NCI-H1105 (cell line): ENCODE data around the gene HSH2D.
"Not testable (repeated sequence)": the region's sequence is repeated elsewhere in the genome, so short reads cannot be mapped to it uniquely, and the experiment has no call there.

Source experiments
- DNase-seq: peaks from one replicate; lab custom pipeline; 2025; lab: John Stamatoyannopoulos, UW

The HSH2D gene, protein sequence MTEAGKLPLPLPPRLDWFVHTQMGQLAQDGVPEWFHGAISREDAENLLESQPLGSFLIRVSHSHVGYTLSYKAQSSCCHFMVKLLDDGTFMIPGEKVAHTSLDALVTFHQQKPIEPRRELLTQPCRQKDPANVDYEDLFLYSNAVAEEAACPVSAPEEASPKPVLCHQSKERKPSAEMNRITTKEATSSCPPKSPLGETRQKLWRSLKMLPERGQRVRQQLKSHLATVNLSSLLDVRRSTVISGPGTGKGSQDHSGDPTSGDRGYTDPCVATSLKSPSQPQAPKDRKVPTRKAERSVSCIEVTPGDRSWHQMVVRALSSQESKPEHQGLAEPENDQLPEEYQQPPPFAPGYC

GRCh38 chr19:16143399-16144215 is at the start of gene HSH2D:
Gene HSH2D, plus strand, starts transcription at chr19:16143685. Its CDS starts 5,066 bp downstream, at chr19:16148751.
- no peak for DNase-seq

DNA sequence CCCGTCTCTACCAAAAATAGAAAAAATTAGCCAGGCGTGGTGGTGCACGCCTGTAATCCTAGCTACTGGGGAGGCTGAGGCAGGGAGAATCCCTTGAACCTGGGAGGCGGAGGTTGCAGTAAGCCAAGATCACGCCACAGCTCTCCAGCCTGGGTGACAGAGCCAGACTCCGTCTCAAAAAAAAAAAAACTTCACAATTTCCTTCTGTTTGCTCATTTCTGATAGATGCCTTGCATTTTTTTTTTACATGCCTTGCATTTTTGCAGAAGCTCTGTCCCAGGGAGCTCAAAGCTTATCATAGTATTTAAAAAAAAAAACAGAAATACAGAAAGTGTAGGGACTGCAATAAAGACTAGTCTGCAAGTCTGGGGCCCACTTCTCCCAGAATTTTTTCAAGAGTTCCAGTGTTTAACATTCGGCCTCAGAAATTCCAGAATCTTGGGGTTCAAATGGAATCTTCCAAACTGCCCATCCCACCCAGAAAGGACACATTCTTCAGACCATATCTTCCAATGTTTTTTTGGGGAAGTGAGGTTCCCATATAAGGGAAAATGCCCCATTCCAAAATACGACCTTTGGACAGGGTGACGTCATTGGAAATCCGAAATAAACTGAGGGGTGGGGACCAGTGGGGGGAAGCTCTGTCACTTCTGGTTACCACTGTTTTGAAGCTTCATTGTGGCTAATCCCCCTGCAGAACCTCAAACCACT is 49.0 kb upstream of the HSH2D start:
- DNase-seq: no peak

DNA sequence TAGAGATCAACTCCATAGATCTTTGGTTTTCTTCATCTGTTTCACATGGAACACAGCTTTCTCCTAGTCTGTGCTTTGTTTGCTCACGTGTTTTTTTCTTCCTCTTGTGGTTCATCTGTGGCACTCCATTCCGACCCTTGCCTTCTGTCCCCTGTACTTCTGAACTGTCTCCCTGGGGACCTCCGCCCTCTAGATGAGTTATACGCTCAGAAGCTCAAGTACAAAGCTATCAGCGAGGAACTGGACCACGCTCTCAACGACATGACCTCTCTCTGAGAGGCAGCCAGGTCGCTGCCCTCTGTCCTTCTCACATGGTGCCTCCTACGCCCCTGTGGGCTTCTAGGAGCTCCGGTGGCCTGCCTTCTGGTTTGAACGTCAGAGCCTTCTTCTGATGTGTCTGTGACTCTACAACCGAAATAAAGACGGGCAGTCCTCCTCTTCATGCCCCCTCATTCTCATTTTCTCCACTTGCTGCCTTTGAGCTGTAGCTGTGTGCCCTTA is 48.4 kb upstream of the HSH2D start:
- DNase-seq: no peak

DNA sequence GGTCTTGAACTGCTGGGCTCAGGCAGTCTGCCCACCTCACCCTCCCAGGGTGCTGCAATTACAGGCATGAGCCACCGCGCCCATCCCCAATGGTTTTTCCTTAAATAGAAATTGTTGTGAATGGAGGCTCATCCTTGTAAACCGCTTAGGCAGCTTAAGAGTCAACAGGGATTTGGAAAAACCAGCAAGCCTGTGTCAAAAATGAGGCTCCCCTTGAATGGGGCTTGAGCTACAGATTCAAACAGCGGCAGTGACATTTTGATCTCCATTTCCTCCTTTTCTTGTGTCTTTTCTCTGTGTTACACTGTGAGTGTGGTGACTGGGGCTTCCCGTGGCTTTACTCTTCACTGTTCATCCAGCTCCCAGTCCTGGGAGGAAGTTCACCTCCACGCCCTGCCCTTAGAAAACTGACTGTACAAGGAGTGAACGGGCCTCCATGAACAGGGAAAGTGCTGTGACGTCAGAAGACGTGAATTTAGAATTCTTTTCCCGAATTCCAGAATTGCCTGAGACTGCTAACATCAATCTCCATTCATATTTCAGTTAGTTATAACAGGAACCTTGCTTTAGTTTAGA is 47.1 kb upstream of the HSH2D start:
- DNase-seq: no peak

- no peak for DNase-seq
Measured at GRCh38 chr19:16098416-16098768, 45.1 kb upstream of the HSH2D start.

GRCh38 chr19:16098821-16099220 is 44.7 kb upstream of the HSH2D start:
- DNase-seq: no peak

- DNase-seq: not testable (repeated sequence)
Measured at GRCh38 chr19:16099314-16099965, 44.0 kb upstream of the HSH2D start.

DNA sequence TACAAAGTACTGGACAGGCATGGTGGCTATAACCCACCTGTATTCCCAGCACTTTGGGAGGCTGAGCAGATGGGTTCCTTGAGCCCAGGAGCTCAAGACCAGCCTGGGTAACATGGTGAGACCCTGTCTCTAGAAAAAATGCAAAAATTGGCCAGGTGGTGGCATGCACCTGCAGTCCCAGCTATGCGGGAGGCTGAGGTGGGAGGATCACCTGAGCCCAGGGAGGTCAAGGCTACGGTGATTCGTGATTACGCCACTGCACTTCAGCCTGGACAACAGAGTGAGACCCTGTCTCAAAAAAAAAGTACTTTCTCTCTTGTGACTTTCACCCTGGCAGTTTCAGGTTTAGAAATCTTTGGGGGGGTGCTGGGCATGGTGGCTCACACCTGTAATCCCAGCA is 43.0 kb upstream of the HSH2D start:
- DNase-seq: no peak

GRCh38 chr19:16104722-16105121 is 38.8 kb upstream of the HSH2D start:
- DNase-seq: no peak

- no peak for DNase-seq
Measured at GRCh38 chr19:16106121-16106520, 37.4 kb upstream of the HSH2D start.

DNA sequence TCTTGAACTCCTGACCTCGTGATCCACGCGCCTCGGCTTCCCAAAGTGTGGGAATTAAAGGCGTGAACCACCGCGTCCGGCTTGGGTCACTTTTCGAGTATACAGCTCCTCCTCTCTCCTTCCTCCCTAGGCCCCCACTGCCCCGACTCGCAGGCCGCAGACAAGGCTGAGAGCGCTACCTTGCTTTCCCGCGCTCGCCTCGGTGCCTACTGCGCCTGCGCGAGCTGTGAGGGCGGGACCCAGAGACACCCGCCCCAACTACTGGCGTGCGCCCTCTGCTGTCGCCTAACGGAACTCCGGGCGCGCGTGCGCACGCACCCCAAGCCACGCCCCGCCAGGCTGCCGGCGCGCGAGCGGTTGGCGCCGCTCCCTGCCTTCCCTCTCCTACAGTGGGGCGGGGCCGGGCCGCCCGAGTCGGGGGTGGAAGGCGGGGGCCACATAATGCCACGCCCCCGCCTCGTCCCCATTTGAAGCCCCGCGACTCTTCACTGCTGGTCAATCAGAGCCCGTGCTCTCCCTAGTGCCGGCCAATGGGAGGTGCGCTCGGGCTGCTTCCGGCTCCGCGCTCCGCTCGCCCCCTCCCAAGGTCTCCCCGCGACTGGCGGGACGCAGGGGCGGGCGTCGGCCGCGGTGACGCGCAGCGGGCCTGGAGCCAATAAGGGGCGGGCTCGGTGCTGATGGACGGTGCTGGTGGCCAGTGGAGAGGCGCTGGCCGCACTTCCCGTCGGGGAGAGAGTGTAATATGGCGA is 32.2 kb upstream of the HSH2D start, which contains the start of gene RAB8A:
Gene RAB8A, plus strand, starts transcription at position 730 of the 749 bp plus-strand sequence. Its CDS starts 13 bp downstream, at position 743.
- peak; percentile 98 for DNase-seq

DNA sequence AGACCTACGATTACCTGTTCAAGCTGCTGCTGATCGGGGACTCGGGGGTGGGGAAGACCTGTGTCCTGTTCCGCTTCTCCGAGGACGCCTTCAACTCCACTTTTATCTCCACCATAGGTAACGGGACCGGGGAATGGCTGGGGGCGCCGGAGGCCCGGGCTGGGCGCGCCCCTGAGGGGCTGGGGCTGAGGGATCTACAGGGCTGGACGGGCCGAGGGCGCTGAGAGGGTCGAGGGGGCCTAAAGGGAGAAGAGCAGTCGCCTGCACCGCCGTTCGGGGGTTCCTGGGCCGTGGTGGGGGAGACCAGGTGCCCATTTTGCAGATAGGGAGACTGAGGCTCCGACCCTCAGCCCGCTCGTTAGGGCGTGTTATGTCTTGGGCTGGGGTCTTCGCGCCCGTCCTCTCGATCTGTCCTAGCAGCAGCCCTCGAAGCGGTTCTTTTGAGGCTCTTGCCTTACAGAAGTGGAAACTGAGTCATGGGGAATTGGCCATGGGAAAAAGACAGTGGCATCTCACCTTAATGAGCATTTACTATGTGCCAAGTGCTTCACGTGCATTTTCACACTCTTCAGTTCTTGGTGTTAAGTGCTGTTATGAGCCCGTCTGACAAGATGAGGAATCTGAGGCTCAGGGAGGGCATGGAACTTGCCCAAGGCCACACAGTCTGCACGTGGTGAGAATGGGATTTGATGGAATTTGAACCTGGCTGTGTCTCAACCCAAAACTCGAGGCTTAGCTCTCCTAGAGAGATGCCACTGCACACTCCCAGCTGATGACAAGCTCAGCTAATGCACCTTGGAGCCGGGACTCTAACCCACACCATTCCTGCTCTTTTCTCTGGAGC is 31.4 kb upstream of the HSH2D start:
- no peak for DNase-seq

- no peak for DNase-seq
Measured at GRCh38 chr19:16112778-16113177, 30.7 kb upstream of the HSH2D start.

- no peak for DNase-seq
Measured at GRCh38 chr19:16113727-16114126, 29.8 kb upstream of the HSH2D start.

- no peak for DNase-seq
Measured at GRCh38 chr19:16115301-16116039, 28.0 kb upstream of the HSH2D start.

DNA sequence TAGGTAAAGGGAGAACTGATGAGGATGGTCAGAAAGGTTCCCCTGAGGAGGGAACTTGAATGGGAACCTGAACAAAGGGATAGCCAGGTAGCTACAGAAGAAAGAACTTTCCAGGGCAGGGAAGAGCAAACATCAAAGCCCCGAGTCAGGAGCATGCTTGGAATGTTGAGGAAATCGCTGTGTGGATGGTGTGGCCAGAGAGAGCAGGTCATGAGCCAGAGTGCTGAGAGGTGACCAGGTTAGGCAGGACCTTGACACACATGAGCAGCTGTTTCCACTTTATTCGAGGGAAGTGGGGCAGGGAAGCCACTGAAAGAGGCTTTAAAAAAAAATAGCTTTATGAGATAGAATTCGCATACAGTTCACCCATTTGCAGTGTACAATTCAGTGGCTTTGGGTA is 27.4 kb upstream of the HSH2D start:
- DNase-seq: no peak

- no peak for DNase-seq
Measured at GRCh38 chr19:16117594-16118033, 25.9 kb upstream of the HSH2D start.

- DNase-seq: no peak
Measured at GRCh38 chr19:16118489-16119033, 24.9 kb upstream of the HSH2D start.
